GM12878 (cell line): Measurements from ENCODE around the gene YBX2. TPM values are rescaled to one million over a fixed set of nuclear protein-coding genes. Genes with fewer than 3 reads are reported as not detected.

Source experiments
- BCL3 ChIP-seq: IDR thresholded peaks from 2 replicates; pipeline ENCODE4 v1.6.1; 2011; ENCODE audit warnings: borderline replicate concordance, low read depth, mild to moderate bottlenecking, moderate library complexity, low read length; ENCODE audit not compliant: insufficient read depth, poor library complexity, severe bottlenecking
- CBFB ChIP-seq: IDR thresholded peaks from 2 replicates; pipeline ENCODE4 v1.6.1; 2016; ENCODE audit warnings: antibody characterized with exemption, low read depth
- E2F8 ChIP-seq: fragments of 450-650 bp; IDR thresholded peaks from 2 replicates; pipeline ENCODE4 v1.6.1; 2018; ENCODE audit warnings: mild to moderate bottlenecking, low read depth, moderate library complexity; ENCODE audit not compliant: partially characterized antibody
- ETV6 ChIP-seq, 2 experiments: fragments of 450-650 bp in 1 of 2; IDR thresholded peaks in 1 of 2; conservative IDR thresholded peaks in 1 of 2; 2 replicates each; pipeline ENCODE4 v1.6.1; 2014; ENCODE audit warnings: antibody characterized with exemption in 1 of 2, borderline replicate concordance in 1 of 2, low read depth in 1 of 2, mild to moderate bottlenecking in 1 of 2, moderate library complexity in 1 of 2
- EZH2 ChIP-seq: IDR thresholded peaks from 2 replicates; pipeline ENCODE4 v1.6.1; 2012; ENCODE audit warnings: low read depth, mild to moderate bottlenecking, control low read depth, inconsistent platforms, low read length, borderline replicate concordance; ENCODE audit not compliant: control insufficient read depth
- GABPA ChIP-seq: IDR thresholded peaks from 2 replicates; pipeline ENCODE4 v1.6.1; 2014; ENCODE audit warnings: antibody characterized with exemption, low read depth, mild to moderate bottlenecking, inconsistent platforms
- GATAD2B ChIP-seq: fragments of 450-650 bp; conservative IDR thresholded peaks from 2 replicates; pipeline ENCODE4 v1.6.1; 2017; ENCODE audit warnings: low read depth, mild to moderate bottlenecking, moderate library complexity
- HCFC1 ChIP-seq: fragments of 150-350 bp; IDR thresholded peaks from 2 replicates; pipeline ENCODE4 v1.6.1; 2014; ENCODE audit warnings: low read length
- RELB ChIP-seq: fragments of 450-650 bp; IDR thresholded peaks from 2 replicates; pipeline ENCODE4 v1.6.1; 2017; ENCODE audit warnings: low read depth, mild to moderate bottlenecking, moderate library complexity
- TCF3 ChIP-seq: IDR thresholded peaks from 2 replicates; pipeline ENCODE4 v1.6.1; 2012; ENCODE audit warnings: low read depth, mild to moderate bottlenecking, low read length, borderline replicate concordance; ENCODE audit not compliant: insufficient read depth
- ZBTB11 ChIP-seq: fragments of 450-650 bp; formaldehyde crosslinking; IDR thresholded peaks from 2 replicates; pipeline ENCODE4 v1.5.0; 2022; ENCODE audit warnings: mild to moderate bottlenecking, missing genetic modification characterization
- ZBTB40 ChIP-seq: fragments of 450-650 bp; IDR thresholded peaks from 2 replicates; pipeline ENCODE4 v1.6.1; 2016; ENCODE audit warnings: mild to moderate bottlenecking, moderate library complexity, borderline replicate concordance
- ZZZ3 ChIP-seq: IDR thresholded peaks from 2 replicates; pipeline ENCODE4 v1.6.1; 2011; ENCODE audit warnings: low read depth; ENCODE audit not compliant: control insufficient read depth, insufficient read length
- polyA plus RNA-seq, 11 experiments: library from polyadenylated mRNA; depleted of rRNA in 4 of 11; unstranded in 6 of 11; stranded (reverse) in 5 of 11; fragments of >200 nt; fragmentation: Nextera tagmentation in 4 of 11; fragmentation: Illumina TruSeq in 1 of 11; extraction: Ambion mirVana in 4 of 11; extraction: Trizol in 1 of 11; gene quantifications; 1 replicate in 1 of 11; 2 replicates in 10 of 11; pipeline versions ENCODE4 v1.2.1 to v1.2.3, GENCODE V29; 2011 to 2016; ENCODE audit warnings: inconsistent platforms in 2 of 11, missing spikeins in 2 of 11, low read depth in 1 of 11
- total RNA-seq, 4 experiments: library from RNA; depleted of rRNA in 3 of 4; stranded (reverse); fragments of >200 nt in 3 of 4; fragmentation: Illumina TruSeq in 1 of 4; extraction: Trizol in 1 of 4; gene quantifications; 2 replicates each; pipeline versions ENCODE4 v1.2.1 to v1.2.3, GENCODE V29; 2013 to 2021

YBX2 gene
- total and polyA plus RNA-seq, 10 of the 15 experiments (the other 5 are each of a cell fraction or from before 2014, with no cell fraction given) = not detected

GRCh38 chr17:7242717-7243452, 51.6 kb downstream of the YBX2 start (continued):
- TF ChIP-seq ZBTB40 = peak; percentile 71
- 0 out of 4 replicates have a peak, but pooled peaks of 1 of the 2 experiments have one; percentile 20 for TF ChIP-seq ETV6 (conservative IDR thresholded peaks at IDR 0.05 in 1 of 2, IDR thresholded peaks at IDR 0.05 in 1 of 2; ENCODE audit: borderline replicate concordance in 1 of 2, low read depth in 1 of 2)
- peak; percentile 50; the same call in 1 of the 2 replicates for TF ChIP-seq CBFB
- no peak for TF ChIP-seq ZZZ3
- TF ChIP-seq E2F8 = peak; percentile 96
- peak; percentile 95 for TF ChIP-seq BCL3
- TF ChIP-seq RELB = peak; percentile 79
- peak; percentile 58; the same call in 1 of the 2 replicates for TF ChIP-seq GATAD2B
- peak; percentile 53; the same call in 1 of the 2 replicates for TF ChIP-seq HCFC1
- TF ChIP-seq EZH2 = no peak
- TF ChIP-seq ZBTB11 (CRISPR knock-in tag) = no peak
- TF ChIP-seq TCF3 = peak; percentile 75
- peak; percentile 32; the same call in 1 of the 2 replicates for TF ChIP-seq GABPA
